ENCODE data around the gene NSMCE3. TPM values are rescaled to one million over a fixed set of nuclear protein-coding genes. Genes with fewer than 3 reads are reported as not detected.
"Not testable (repeated sequence)": the region's sequence is repeated elsewhere in the genome, so short reads cannot be mapped to it uniquely, and the experiment has no call there.

The NSMCE3 gene
- polyA plus RNA-seq, 1 experiment: 9.7 TPM

DNA sequence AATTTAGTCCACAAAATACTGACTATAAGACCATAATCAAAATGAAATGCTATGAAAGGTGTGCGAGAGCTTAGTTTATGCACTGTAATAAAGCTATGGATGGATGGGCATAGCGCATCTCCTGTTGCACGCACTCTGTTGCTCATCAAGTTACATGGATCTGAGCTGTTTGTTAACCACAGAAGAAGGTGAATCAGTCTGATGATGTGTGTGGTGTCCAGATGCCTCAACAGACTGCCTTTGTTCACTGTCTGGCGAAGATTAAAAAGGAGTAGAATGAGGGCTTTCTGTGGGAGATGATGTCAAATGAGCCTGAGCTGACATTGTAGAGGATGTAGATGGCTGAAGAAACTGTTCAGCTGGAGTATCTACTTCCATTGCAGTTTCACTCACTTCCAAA lies 36.1 kb downstream of the NSMCE3 start:
- no peak for DNase-seq (ENCODE audit: low read depth)
- H3K36me3 ChIP-seq (ENCODE audit: control insufficient read depth, insufficient read depth, low read length): no peaks in the 10 kb centered on the region
- POLR2A ChIA-PET: no interaction called here
- TF ChIP-seq, protein P1, sequence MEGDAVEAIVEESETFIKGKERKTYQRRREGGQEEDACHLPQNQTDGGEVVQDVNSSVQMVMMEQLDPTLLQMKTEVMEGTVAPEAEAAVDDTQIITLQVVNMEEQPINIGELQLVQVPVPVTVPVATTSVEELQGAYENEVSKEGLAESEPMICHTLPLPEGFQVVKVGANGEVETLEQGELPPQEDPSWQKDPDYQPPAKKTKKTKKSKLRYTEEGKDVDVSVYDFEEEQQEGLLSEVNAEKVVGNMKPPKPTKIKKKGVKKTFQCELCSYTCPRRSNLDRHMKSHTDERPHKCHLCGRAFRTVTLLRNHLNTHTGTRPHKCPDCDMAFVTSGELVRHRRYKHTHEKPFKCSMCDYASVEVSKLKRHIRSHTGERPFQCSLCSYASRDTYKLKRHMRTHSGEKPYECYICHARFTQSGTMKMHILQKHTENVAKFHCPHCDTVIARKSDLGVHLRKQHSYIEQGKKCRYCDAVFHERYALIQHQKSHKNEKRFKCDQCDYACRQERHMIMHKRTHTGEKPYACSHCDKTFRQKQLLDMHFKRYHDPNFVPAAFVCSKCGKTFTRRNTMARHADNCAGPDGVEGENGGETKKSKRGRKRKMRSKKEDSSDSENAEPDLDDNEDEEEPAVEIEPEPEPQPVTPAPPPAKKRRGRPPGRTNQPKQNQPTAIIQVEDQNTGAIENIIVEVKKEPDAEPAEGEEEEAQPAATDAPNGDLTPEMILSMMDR (IDR thresholded peaks at IDR 0.05; ENCODE audit: insufficient read depth, low read depth, low read length): no peak
- CTCF ChIA-PET: no interaction called here
- H3K27me3 ChIP-seq (ENCODE audit: control insufficient read depth, insufficient read depth, low read length): no peaks in the 10 kb centered on the region
- H3K4me3 ChIP-seq (ENCODE audit: low read depth, low read length): no peak overlapping the region

DNA sequence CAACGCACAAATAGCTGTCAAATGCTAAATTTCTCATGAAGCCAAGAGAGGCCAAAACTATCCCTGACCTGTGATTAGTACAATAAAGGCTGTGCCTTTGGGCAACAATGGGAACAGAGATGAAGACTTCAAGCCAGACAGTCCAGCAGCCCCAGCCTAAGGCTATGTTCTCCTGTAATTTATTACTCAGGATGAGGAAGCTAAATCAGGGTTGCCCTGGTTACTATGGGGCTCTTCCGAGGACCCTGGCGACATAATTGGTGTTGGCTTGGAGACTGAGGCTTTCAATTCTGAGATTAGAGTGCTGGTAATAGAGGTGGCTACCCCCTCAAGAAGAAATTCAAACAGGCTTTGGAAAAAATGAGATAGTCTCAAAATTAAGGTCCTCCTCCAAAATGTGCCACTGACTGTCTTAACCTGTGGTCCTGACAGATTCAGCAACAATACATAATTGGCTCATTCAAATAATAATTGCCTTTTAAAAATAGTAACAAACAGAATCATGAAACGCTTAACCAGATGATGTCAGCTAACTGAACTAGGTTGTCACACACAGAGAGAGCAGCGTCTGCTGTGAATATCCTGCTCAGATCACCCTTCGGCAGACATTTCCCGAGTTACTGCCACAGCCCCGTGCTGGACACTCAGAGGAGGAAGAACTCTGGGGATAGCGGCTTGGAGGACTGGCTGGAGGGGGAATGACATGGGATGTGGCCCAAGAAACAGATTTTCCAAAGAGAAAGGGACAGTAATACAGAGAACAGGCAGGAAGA lies 43.0 kb downstream of the NSMCE3 start:
- ChIA-PET CTCF (no interaction called here), POLR2A (no interaction called here)
- Histone ChIP-seq H3K36me3 (ENCODE audit: control insufficient read depth, insufficient read depth, low read length) (no peaks in the 10 kb centered on the region), H3K27me3 (ENCODE audit: control insufficient read depth, insufficient read depth, low read length) (no peaks in the 10 kb centered on the region), H3K4me3 (ENCODE audit: low read depth, low read length) (no peak overlapping the region)
- no peak for DNase-seq (ENCODE audit: low read depth)
- TF ChIP-seq, protein P1 (IDR thresholded peaks at IDR 0.05; ENCODE audit: insufficient read depth, low read depth, low read length): no peak

DNA sequence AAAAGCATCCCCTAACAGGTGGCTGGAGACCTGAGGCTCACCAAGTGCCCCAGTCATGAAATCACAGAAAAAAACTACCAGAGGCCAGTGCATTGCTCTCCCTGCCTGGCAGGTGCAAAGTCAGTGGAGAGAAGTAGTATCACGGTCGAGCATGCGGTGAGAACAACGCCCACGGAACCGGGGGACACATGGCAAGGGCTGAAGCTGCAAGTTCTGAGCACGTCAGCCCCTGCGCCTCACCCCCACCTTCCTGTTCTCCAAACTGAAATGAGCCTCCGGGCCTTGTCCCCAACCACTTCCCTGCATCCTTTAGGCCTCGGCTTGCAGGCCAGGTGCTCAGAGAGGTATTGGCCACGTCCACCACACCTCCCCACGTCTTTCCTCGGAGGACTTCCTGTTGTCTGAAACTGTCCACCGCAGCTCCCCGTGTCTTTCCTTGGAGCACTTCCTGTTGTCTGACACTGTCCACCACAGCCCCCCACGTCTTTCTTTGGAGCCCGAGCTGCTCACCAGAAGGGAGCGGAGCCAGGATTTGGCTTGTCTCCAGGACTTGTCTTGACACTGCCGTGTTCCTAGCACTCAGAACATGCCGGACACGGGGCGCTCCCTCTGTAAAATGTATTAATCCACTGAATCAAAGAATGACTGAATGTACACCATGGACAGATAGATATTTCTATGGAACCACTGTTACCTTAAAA lies 43.9 kb downstream of the NSMCE3 start:
- no peak for DNase-seq (ENCODE audit: low read depth)
- Histone ChIP-seq H3K4me3 (ENCODE audit: low read depth, low read length) (no peak overlapping the region), H3K27me3 (ENCODE audit: control insufficient read depth, insufficient read depth, low read length) (no peaks in the 10 kb centered on the region), H3K36me3 (ENCODE audit: control insufficient read depth, insufficient read depth, low read length) (no peaks in the 10 kb centered on the region)
- CTCF ChIA-PET: interaction anchor here (0.6 kb wide), 1 partner anchor 252 kb away, joined by 4 read pairs; no protein-coding TSS in a partner anchor
- POLR2A ChIA-PET: no interaction called here
- TF ChIP-seq, protein P1 (IDR thresholded peaks at IDR 0.05; ENCODE audit: insufficient read depth, low read depth, low read length): no peak

DNA sequence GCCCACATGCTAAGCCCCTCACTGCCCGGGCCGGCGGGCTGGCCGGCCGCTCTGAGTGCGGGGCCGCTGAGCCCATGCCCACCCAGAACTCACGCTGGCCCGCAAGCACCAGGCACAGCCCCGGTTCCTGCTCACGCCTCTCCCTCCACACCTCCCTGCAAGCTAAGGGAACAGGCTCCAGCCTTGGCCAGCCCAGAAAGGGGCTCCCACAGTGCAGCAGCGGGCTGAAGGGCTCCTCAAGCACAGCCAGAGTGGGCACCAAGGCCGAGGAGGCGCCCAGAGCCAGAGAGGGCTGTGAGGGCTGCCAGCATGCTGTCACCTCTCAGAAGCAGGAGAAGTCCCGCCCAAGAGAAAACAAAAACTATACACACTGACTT lies 44.6 kb downstream of the NSMCE3 start:
- H3K4me3 ChIP-seq (ENCODE audit: low read depth, low read length); POLR2A ChIA-PET; DNase-seq (ENCODE audit: low read depth); H3K36me3 ChIP-seq (ENCODE audit: control insufficient read depth, insufficient read depth, low read length); H3K27me3 ChIP-seq (ENCODE audit: control insufficient read depth, insufficient read depth, low read length); CTCF ChIA-PET: not testable (repeated sequence)

DNA sequence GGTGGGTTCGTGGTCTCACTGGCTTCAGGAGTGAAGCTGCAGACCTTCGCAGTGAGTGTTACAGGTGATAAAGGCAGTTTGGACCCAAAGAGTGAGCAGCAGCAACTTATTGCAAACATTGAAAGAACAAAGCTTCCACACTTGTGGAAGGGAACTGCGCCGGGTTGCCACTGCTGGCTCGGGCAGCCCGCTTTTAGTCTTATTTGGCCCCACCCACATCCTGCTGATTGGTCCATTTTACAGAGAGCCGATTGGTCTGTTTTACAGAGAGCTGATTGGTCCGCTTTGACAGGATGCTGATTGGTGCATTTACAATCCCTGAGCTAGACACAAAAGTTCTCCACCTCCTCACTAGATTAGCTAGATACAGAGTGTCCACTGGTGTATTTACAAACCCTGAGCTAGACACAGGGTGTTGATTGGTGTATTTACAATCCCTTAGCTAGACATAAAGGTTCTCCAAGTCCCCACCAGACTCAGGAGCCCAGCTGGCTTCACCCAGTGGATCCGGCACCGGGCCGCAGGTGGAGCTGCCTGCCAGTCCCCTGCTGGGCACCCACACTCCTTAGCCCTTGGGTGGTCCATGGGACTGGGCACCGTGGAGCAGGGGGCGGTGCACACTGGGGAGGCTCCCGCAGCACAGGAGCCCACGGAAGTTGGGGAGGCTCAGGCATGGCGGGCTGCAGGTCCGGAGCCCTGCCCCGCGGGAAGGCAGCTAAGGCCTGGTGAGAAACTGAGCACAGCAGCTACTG lies 45.2 kb downstream of the NSMCE3 start:
- H3K36me3 ChIP-seq (ENCODE audit: control insufficient read depth, insufficient read depth, low read length); POLR2A ChIA-PET; DNase-seq (ENCODE audit: low read depth); CTCF ChIA-PET; H3K27me3 ChIP-seq (ENCODE audit: control insufficient read depth, insufficient read depth, low read length); H3K4me3 ChIP-seq (ENCODE audit: low read depth, low read length): not testable (repeated sequence)

DNA sequence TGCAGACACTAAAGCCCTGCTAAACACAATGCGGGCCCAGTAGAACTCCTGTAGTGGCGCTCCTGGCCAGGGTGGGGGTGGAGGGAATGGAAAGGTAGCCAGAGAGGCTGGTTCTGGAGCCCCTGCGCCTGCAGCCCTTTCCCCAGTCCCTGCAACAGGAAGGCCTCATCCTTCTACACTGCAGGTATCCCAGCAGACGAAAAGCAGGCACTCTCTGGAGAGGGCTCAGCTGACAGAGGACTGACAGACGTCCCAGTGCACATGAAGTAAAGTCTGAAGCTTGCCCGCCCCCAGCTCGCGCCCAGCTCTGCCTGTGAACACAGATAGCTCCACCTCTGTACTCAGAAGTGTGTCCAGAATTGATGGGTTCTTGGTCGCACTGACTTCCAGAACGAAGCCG lies 46.0 kb downstream of the NSMCE3 start:
- no peak for DNase-seq (ENCODE audit: low read depth)
- no peaks in the 10 kb centered on the region for H3K27me3 ChIP-seq (ENCODE audit: control insufficient read depth, insufficient read depth, low read length)
- ChIA-PET POLR2A (no interaction called here), CTCF (no interaction called here)
- TF ChIP-seq, protein P1 (IDR thresholded peaks at IDR 0.05; ENCODE audit: insufficient read depth, low read depth, low read length): no peak
- H3K36me3 ChIP-seq (ENCODE audit: control insufficient read depth, insufficient read depth, low read length): no peaks in the 10 kb centered on the region
- no peak overlapping the region for H3K4me3 ChIP-seq (ENCODE audit: low read depth, low read length)

All from BJ (cell line).